ENCODE data around the gene PBRM1.
"Not testable (repeated sequence)": the region's sequence is repeated elsewhere in the genome, so short reads cannot be mapped to it uniquely, and the experiment has no call there.

Gene PBRM1

GRCh38 chr3:52685709-52686691 lies at the start of gene PBRM1, which contains the start of gene GNL3:
TSS of gene PBRM1 (minus strand) at chr3:52685913.
TSS of gene GNL3 (plus strand) at chr3:52686032. CDS start at chr3:52686093, 61 bp downstream.
- DNase-seq (ENCODE audit: low read depth in 2 of 2) = peak; percentile 81 to 86

DNA sequence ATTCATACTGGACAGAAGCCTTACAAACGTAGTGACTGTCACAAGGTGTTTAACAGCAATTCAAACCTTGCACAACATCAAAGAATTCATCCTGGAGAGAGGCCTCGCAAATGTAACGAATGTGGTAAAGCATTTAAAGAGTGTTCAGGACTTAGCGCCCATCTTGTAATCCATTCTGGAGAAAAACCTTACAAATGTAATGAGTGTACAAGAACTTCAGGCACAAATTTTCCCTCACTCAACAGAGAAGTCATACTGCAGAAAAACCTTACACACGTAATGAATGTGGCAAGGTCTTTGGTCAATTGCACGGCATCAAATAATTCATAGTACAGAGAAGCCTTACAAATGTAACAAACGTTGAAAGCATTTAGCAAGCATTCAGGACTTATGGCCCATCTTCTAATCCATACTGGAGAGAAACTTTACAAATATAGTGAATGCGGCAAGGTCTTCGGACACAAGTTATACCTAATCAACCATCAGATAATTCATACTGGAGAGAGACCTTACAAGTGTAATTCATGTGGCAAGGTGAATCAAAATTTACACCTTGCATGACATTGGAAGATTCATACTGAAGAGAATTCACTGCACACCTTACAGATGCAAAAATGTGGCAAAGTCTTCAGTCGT lies 47.7 kb upstream of the PBRM1 start:
- DNase-seq (ENCODE audit: low read depth in 2 of 2) = no peak

- no peak for DNase-seq (ENCODE audit: low read depth in 2 of 2)
These were observed 45.9 kb upstream of the PBRM1 start for GRCh38 chr3:52731590-52731989.

- DNase-seq (ENCODE audit: low read depth in 2 of 2) = no peak
These were observed 45.0 kb upstream of the PBRM1 start for GRCh38 chr3:52730681-52731080.

GRCh38 chr3:52728753-52729152 lies 43.0 kb upstream of the PBRM1 start:
- not testable (repeated sequence) for DNase-seq (ENCODE audit: low read depth in 2 of 2)

- DNase-seq (ENCODE audit: low read depth in 2 of 2) = no peak
These were observed 38.8 kb upstream of the PBRM1 start for GRCh38 chr3:52724511-52724910.

DNA sequence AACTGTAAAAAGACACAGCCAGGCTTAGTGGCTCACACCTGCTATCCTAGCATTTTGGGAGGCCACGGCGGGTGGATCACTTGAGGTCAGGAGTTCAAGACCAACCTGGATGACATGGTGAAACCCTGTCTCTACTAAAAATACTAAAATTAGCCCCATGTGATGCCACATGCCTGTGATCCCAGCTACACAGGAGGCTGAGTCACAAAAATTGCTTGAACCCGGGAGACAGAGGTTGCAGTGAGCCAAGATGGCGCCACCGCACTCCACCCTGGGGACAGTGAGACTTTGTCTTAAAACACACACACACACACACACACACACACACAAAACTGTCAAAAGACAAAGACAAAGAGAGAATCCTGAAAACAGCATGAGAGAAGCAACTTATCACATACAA lies 38.2 kb upstream of the PBRM1 start:
- DNase-seq (ENCODE audit: low read depth in 2 of 2) = no peak

GRCh38 chr3:52722491-52722890 lies 36.8 kb upstream of the PBRM1 start:
- DNase-seq (ENCODE audit: low read depth in 2 of 2) = no peak

- DNase-seq (ENCODE audit: low read depth in 2 of 2) = no peak
These were observed 36.0 kb upstream of the PBRM1 start for GRCh38 chr3:52721730-52722008.

DNA sequence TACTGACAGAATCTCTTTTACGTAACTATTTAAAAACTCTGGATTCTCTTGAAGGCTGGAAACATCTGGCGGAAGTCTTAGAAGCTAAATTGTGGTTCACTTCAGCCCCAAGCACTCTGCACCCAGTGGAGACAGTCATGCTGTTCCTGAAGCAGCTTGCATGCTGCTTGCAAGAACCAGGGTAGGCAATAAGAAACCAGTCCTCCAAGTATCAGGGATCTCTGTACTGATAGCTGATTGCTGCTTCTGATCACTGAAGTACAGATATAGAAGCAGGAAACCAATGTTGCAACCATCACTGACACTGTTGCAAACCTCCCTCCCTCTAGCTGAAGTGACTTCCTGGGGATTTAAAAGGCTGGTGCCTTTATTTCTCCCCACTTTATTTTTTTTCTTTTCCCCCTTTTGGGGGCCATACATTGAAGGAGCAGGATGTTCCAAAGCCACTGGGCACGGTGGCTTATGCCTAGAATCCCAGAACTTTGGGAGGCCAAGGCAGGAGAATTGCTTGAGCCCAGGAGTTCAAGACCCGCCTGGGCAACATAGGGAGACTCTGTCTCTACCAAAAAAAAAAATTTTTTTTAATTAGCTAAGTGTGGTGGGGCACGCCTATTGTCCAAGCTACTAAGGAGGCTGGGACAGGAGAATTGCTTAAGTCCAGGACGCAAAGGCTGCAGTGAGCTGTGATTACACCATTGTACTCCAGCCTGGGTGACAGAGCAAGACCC lies 35.5 kb upstream of the PBRM1 start:
- no peak for DNase-seq (ENCODE audit: low read depth in 2 of 2)

DNA sequence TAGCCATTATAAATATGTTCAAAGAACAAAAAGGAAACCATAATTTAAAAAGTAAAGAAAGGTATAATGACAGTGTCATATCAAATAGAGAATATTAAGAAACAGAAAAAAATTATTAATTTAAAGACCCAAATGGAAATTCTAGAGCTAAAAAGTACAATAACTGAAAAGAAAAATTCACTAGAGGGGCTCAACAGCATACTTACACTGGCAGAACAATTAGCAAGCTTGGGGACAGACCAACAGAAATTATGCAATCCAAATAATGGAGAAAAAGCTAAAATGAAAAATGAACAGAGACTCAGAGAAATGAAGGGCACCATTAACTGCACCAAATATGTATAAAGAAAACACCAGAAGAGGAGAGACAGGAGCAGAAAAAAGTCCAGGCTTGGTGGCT lies 33.9 kb upstream of the PBRM1 start:
- no peak for DNase-seq (ENCODE audit: low read depth in 2 of 2)

DNA sequence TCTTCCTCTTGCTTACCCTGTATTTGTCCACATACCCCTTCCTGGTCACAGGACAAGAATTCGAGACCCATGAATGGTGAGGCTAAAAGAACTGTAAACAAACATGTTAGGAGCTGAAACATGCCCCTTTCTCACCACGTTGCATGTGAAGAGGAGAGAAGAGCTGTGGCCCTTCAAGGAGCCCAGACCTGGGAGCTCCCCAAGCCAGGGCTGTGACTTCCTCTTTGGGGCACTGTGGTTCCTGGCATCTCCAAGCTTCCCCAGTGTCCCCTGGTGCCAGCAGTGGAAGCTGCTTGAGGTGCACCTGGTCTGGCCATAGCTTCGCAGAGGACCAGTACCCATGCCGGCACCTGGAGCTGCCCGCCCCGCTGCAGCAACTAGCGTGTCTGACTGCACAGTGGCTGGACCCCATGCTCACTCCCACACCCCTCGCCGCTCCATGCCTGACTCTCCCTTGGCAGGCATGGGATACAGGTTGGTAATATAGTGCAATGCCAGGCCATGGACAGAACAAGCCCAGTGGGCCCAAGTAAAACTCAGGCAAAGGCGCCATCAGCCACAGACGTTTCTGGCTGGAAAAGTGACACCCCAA lies 30.1 kb upstream of the PBRM1 start:
- DNase-seq (ENCODE audit: low read depth in 2 of 2) = no peak

GRCh38 chr3:52714335-52715302 lies 28.9 kb upstream of the PBRM1 start:
- DNase-seq (ENCODE audit: low read depth in 2 of 2) = no peak

DNA sequence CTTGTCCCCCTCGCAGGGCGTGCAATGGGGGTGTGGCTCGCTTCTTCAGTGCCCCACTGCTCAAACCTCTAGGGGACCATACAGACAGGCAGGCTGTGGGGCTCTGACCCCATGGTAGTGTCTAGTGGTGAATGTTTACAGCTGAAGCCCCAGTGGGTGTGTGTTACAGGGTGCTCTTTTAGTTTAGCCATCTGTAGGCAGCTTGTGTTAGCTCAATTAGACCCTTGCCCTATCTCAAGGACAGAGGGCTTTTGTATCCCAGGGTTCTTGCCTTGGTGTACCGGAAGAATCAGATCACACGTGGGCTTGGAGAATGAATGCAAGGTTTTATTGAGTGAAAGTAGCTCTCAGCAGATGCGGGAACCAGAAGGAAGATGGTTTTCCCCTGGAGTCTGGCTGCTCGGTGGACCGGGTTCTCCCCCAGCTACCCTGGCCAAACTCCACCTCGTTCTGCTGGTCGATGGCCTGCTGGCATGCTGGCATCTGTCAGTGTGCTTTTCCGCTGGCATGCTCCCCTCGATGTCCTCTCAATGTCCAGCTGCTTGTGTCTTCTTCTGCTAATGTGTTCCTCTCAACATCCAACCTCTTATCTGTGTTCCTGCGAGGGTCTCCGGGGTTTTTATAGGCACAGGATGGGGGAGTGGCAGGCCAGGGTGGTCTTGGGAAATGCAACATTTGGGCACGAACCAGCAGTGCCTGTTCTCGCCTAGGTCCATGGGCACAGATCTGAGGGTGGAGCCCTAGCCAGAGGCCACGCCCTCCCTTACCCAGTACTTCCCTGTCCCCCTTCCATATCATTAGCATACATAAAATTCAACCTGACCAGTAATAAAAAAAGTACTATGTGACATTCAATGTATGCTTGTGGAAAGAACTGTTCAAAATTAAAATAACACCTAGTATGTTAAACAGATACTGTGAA lies 26.8 kb upstream of the PBRM1 start:
- no peak for DNase-seq (ENCODE audit: low read depth in 2 of 2)

DNA sequence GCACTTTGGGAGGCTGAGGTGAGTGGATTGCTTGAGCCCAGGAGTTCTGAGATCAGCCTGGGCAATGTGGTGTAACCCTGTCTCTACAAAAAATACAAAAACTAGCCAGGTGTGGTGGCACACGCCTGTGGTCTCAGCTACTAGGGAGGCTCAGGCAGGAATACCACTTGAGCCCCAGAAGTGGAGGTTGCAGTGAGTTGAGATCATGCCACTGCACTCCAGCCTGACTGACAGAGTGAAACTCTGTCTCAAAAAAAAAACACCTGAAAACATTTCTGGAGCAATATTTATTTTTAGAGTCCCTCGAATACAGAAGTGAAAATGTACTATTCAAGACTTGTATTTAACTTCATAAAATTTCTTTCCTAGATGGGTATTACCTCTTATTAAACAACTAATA lies 24.8 kb upstream of the PBRM1 start:
- no peak for DNase-seq (ENCODE audit: low read depth in 2 of 2)

GRCh38 chr3:52707585-52707984 lies 21.9 kb upstream of the PBRM1 start:
- DNase-seq (ENCODE audit: low read depth in 2 of 2) = no peak

DNA sequence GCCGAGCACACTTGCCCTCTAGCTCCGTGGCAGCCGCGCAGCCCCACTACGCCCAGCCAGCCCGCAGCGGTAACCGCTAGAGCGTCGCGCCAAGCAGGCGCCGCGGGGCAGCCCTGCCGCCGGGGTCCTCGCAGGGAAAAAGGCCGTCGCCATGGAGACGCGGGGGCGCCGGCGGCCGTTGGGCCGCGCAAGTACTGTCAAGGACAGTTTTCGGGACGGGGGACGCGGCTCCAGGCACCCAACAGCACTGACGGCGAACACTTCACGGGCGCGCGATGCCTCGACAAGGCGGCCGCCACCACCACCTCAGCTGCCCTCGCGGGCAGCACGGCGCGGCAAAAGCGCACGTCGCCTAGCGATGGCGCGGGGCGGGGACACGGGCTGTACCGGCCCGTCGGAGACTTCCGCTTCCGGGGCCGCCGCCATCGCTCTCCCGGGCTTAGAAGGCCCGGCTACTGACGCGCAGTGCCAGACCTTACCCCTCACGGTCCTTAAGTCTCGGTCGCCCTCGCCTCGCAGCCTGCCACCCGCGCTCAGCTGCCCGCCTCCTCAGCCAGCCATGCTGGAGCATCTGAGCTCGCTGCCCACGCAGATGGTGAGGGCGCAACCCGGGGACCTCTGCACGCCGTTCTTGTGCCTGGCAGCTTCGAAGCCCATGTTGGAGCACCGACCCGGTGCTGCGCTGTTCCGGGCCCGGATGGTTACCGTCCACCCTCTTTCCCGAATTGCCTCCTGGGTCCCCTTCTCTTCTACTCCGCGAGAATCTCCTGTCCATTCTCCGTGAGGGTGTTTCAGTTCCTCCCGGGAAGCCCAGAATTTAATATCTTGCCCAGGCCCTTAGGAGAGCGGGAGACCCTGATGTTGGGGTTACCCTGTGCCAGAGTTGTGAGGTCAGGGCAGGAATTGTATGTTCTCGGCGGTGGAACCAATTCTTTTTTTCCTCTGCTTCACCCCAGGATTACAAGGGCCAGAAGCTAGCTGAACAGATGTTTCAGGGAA lies 20.3 kb upstream of the PBRM1 start, which contains the start of the genes GLT8D1 and SPCS1:
Gene GLT8D1, minus strand, starts transcription at position 104 of the 999 bp plus-strand sequence. CDS start 5,331 bp downstream, outside the sequence.
Gene SPCS1, plus strand, starts transcription at position 419 of the 999 bp plus-strand sequence. Its CDS starts 141 bp downstream, at position 560.
- DNase-seq (ENCODE audit: low read depth in 2 of 2) = peak; percentile 58 to 69

DNA sequence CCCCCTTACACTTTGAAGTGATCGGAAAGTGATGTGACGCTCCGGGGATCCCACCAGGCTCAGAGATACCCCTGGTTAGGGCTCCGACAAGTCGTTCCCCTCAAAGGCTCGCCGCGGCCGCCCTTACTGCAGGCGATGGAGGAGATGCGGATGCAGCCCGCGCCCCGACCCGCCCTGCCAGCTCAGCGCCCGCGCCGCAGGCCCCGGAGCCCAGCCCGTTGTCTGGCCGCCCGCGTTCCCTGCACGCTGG lies 19.6 kb upstream of the PBRM1 start:
- no peak for DNase-seq (ENCODE audit: low read depth in 2 of 2)

Measured in activated CD8-positive, alpha-beta memory T cell treated with anti-CD3 and anti-CD28 coated beads for 4 hours (primary cell).